CD8-positive, alpha-beta memory T cell (primary cell): ENCODE data around the gene DNMBP. TPM values are rescaled to one million over a fixed set of nuclear protein-coding genes. Genes with fewer than 3 reads are reported as not detected.
"Not testable (repeated sequence)": the region's sequence is repeated elsewhere in the genome, so short reads cannot be mapped to it uniquely, and the experiment has no call there.

Experiments
- CTCF ChIA-PET: fragments of 350-600 bp; sonication (Branson Sonifier 250); formaldehyde crosslinking; loops from one replicate; lab custom pipeline; 2021; ENCODE audit warnings: antibody characterized with exemption; lab: Charles Lee
- POLR2A ChIA-PET: fragments of 350-600 bp; sonication (Branson Sonifier 250); formaldehyde crosslinking; loops from one replicate; lab custom pipeline; 2021; ENCODE audit warnings: antibody characterized with exemption; lab: Charles Lee
- DNase-seq, 5 donors: peaks; one replicate each; pipeline versions ENCODE4 v3.0.0 to v3.0.0-alpha.2; 2020 to 2022; ENCODE audit warnings: mixed read lengths in 1 of 5
- H3K27ac ChIP-seq: one replicate; pipeline ENCODE4 v1.7.0; 2013; ENCODE audit warnings: low read depth, mild to moderate bottlenecking, low read length, moderate library complexity
- H3K27me3 ChIP-seq: 2 replicates; pipeline ENCODE4 v1.7.0; 2013; ENCODE audit warnings: low read length, mild to moderate bottlenecking; ENCODE audit not compliant: insufficient read depth, poor library complexity, severe bottlenecking
- H3K36me3 ChIP-seq: 2 replicates; pipeline ENCODE4 v1.7.0; 2013; ENCODE audit warnings: mild to moderate bottlenecking, low read length, moderate library complexity; ENCODE audit not compliant: insufficient read depth
- H3K4me1 ChIP-seq: 2 replicates; pipeline ENCODE4 v1.7.0; 2013; ENCODE audit warnings: mild to moderate bottlenecking, low read length, moderate library complexity; ENCODE audit not compliant: insufficient read depth
- H3K4me3 ChIP-seq: 2 replicates; pipeline ENCODE4 v1.7.0; 2013; ENCODE audit warnings: mild to moderate bottlenecking, low read length
- H3K9me3 ChIP-seq: 2 replicates; pipeline ENCODE4 v1.7.0; 2013; ENCODE audit warnings: mild to moderate bottlenecking, low read length
- H3K27ac Mint-ChIP-seq, 8 donors: one replicate each; pipeline ENCODE4 v1.8.0; 2020 to 2021; ENCODE audit warnings: mixed read lengths in 8 of 8, mild to moderate bottlenecking in 6 of 8, inconsistent platforms in 3 of 8, moderate library complexity in 3 of 8
- H3K27me3 Mint-ChIP-seq, 2 donors: one replicate each; pipeline ENCODE4 v1.8.0; 2020 to 2021; ENCODE audit warnings: mixed read lengths in 2 of 2, mild to moderate bottlenecking in 1 of 2, moderate library complexity in 1 of 2
- H3K36me3 Mint-ChIP-seq, 3 donors: one replicate each; pipeline ENCODE4 v1.8.0; 2020 to 2021; ENCODE audit warnings: mixed read lengths in 3 of 3, inconsistent platforms in 1 of 3, mild to moderate bottlenecking in 1 of 3
- H3K4me1 Mint-ChIP-seq, 3 donors: one replicate each; pipeline ENCODE4 v1.8.0; 2020 to 2021; ENCODE audit warnings: mixed read lengths in 3 of 3, inconsistent platforms in 1 of 3, mild to moderate bottlenecking in 1 of 3
- H3K4me3 Mint-ChIP-seq, 7 donors: one replicate each; pipeline ENCODE4 v1.8.0; 2020 to 2021; ENCODE audit warnings: mixed read lengths in 7 of 7, mild to moderate bottlenecking in 6 of 7, moderate library complexity in 4 of 7, inconsistent platforms in 2 of 7
- H3K9me3 Mint-ChIP-seq, 5 donors: one replicate each; pipeline ENCODE4 v1.8.0; 2020 to 2022; ENCODE audit warnings: mixed read lengths in 5 of 5, mild to moderate bottlenecking in 3 of 5, moderate library complexity in 2 of 5, inconsistent platforms in 1 of 5
- polyA plus RNA-seq: library from polyadenylated mRNA; unstranded; fragments of 300-500 nt; fragmentation: Illumina TruSeq; gene quantifications from one replicate; pipeline ENCODE4 v1.2.3, GENCODE V29; 2021
- total RNA-seq, 2 experiments: library from RNA; stranded (reverse); gene quantifications; one replicate each; pipeline ENCODE4 v1.2.3, GENCODE V29; 2021

Gene DNMBP
- total and polyA plus RNA-seq, 3 experiments from 2014 or later, result 1.5 to 2.3 (median 2.0) TPM

GRCh38 chr10:99995713-99996112 is 14.0 kb downstream of the DNMBP start:
- Histone ChIP-seq H3K4me1 (peaks cover 13% of the 10 kb centered on the region), H3K27me3 (no peaks in the 10 kb centered on the region), H3K4me3 (no peak overlapping the region), H3K9me3 (no peaks in the 10 kb centered on the region), H3K36me3 (no peaks in the 10 kb centered on the region), H3K27ac (no peak overlapping the region)
- peaks cover 0 to 6% (median 0%) of the 10 kb centered on the region in 3 donors for H3K36me3 Mint-ChIP-seq
- peak overlapping the region in 2 of 8 donors; percentile 38 to 47 for H3K27ac Mint-ChIP-seq
- no peaks in the 10 kb centered on the region for H3K9me3 Mint-ChIP-seq
- H3K4me1 Mint-ChIP-seq, result peaks cover 13 to 18% (median 18%) of the 10 kb centered on the region in 3 donors
- POLR2A ChIA-PET, result no interaction called here
- DNase-seq, result no peak
- H3K4me3 Mint-ChIP-seq, result no peak overlapping the region
- CTCF ChIA-PET, result interaction anchor here (3.6 kb wide), 1 partner anchor 14 kb away, joined by 13 read pairs; the partner anchor contains the start of gene DNMBP
- peaks cover 0 to 1% of the 10 kb centered on the region in 2 donors for H3K27me3 Mint-ChIP-seq

DNA sequence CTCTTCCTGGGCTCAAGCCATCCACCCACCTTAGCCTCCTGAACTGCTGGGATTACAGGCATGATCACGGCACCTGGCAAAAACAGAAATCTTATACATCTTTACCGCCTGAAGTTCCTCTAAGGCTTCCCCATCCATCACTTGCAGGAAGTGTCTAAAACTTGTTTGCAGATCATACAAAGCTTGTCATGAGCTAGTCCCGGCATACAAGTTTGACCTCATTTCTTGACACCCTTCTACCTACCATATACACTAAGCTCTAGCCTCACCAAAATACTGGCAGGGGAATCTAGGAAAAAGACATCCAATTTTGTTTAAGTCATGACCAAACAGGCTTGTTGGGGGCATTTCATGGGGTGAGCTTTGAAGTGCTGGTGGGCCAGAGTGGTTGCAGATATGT is 14.5 kb downstream of the DNMBP start:
- peaks cover 13% of the 10 kb centered on the region for H3K4me1 ChIP-seq
- no peaks in the 10 kb centered on the region for H3K36me3 ChIP-seq
- ChIA-PET POLR2A (no interaction called here), CTCF (interaction anchor here (0.7 to 1.0 kb wide), 2 partner anchors 14 to 20 kb away, joined by 3 read pairs; partner anchors contain the start of gene DNMBP)
- H3K27me3 ChIP-seq, result no peaks in the 10 kb centered on the region
- H3K9me3 Mint-ChIP-seq, result no peaks in the 10 kb centered on the region
- H3K4me1 Mint-ChIP-seq, result peaks cover 13 to 18% (median 18%) of the 10 kb centered on the region in 3 donors
- H3K4me3 Mint-ChIP-seq, result peak overlapping the region in 1 of 7 donors; percentile 10
- H3K27ac ChIP-seq, result no peak overlapping the region
- no peaks in the 10 kb centered on the region for H3K9me3 ChIP-seq
- H3K27me3 Mint-ChIP-seq, result peaks cover 0 to 1% of the 10 kb centered on the region in 2 donors
- no peak overlapping the region for H3K4me3 ChIP-seq
- DNase-seq, result no peak
- H3K27ac Mint-ChIP-seq, result peak overlapping the region in 4 of 8 donors; percentile 20 to 85 (median 42)
- peaks cover 0 to 6% (median 0%) of the 10 kb centered on the region in 3 donors for H3K36me3 Mint-ChIP-seq

DNA sequence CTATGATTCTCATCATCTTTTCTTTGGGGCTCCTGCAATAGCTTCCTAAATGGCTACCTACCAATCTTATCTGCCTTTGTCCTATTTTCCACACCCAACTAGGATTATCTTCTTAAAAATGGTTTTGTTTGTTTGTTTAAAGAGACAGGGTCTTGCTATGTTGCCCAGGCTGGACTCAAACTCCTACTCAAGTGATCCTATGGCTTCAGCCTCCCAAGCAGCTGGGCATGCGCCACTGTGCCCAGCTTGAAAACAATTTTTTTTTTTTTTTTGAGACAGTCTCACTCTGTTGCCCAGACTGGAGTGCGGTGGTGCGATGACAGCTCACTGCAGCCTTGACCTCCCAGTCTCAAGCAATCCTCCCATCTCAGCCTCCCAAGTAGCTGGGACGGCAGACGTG is 14.9 kb downstream of the DNMBP start:
- H3K27ac ChIP-seq, result no peak overlapping the region
- H3K27ac Mint-ChIP-seq, result peak overlapping the region in 4 of 8 donors; percentile 20 to 85 (median 36)
- CTCF ChIA-PET, result interaction anchor here (0.7 to 1.0 kb wide), 2 partner anchors 15 to 20 kb away, joined by 3 read pairs; partner anchors contain the start of gene DNMBP

GRCh38 chr10:99993701-99994689 is 15.8 kb downstream of the DNMBP start:
- H3K27ac ChIP-seq, result no peak overlapping the region
- Mint-ChIP-seq H3K27ac (peak overlapping the region in 5 of 8 donors; percentile 8 to 53 (median 47)), H3K4me1 (peaks cover 13 to 18% (median 18%) of the 10 kb centered on the region in 3 donors), H3K36me3 (peaks cover 0 to 6% (median 0%) of the 10 kb centered on the region in 3 donors), H3K4me3 (peak overlapping the region in 3 of 7 donors; percentile 16 to 54 (median 49)), H3K27me3 (peaks cover 0 to 1% of the 10 kb centered on the region in 2 donors), H3K9me3 (no peaks in the 10 kb centered on the region)
- no peaks in the 10 kb centered on the region for H3K9me3 ChIP-seq
- H3K27me3 ChIP-seq, result no peaks in the 10 kb centered on the region
- POLR2A ChIA-PET, result no interaction called here
- H3K36me3 ChIP-seq, result no peaks in the 10 kb centered on the region
- H3K4me3 ChIP-seq, result no peak overlapping the region
- CTCF ChIA-PET, result interaction anchor here (1.0 to 1.8 kb wide), 3 partner anchors 11 to 16 kb away, joined by 3 to 6 read pairs (median 4); partner anchors contain the start of gene DNMBP
- H3K4me1 ChIP-seq, result peaks cover 13% of the 10 kb centered on the region
- peak in 3 of 5 donors; percentile 42 to 74 (median 68) for DNase-seq

More for the DNA sequence above, 14.9 kb downstream of the DNMBP start:
- H3K36me3 Mint-ChIP-seq, result peaks cover 0 to 6% (median 0%) of the 10 kb centered on the region in 3 donors
- Histone ChIP-seq H3K4me3 (no peak overlapping the region), H3K36me3 (no peaks in the 10 kb centered on the region), H3K9me3 (no peaks in the 10 kb centered on the region), H3K4me1 (peaks cover 13% of the 10 kb centered on the region), H3K27me3 (no peaks in the 10 kb centered on the region)
- no peak overlapping the region for H3K4me3 Mint-ChIP-seq
- H3K27me3 Mint-ChIP-seq, result peaks cover 0 to 1% of the 10 kb centered on the region in 2 donors
- POLR2A ChIA-PET, result no interaction called here
- DNase-seq, result no peak
- H3K4me1 Mint-ChIP-seq, result peaks cover 13 to 18% (median 18%) of the 10 kb centered on the region in 3 donors
- no peaks in the 10 kb centered on the region for H3K9me3 Mint-ChIP-seq

DNA sequence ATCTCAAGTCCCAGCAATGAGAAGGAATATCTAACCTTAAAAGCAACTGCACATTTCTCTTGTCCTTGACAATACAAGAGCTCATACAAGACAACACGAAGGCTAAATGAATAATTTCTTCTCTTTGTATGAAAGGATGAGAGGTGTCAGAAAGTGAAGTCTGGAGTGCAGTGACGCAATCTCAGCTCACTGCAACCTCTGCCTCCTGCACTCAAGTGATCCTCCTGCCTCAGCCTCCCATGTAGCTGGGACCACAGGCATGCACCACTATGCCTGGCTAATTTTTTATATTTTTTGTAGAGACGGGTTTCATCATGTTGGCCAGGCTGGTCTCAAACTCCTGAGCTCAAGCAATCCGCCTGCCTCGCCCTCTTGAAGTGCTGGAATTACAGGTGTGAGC is 24.1 kb downstream of the DNMBP start:
- H3K4me1 Mint-ChIP-seq, H3K27ac ChIP-seq, POLR2A ChIA-PET, H3K36me3 ChIP-seq, H3K36me3 Mint-ChIP-seq, H3K4me3 Mint-ChIP-seq, H3K27ac Mint-ChIP-seq, H3K27me3 ChIP-seq, H3K9me3 ChIP-seq, DNase-seq, H3K9me3 Mint-ChIP-seq, H3K27me3 Mint-ChIP-seq, H3K4me1 ChIP-seq, H3K4me3 ChIP-seq: not testable (repeated sequence)
- CTCF ChIA-PET, result interaction anchor here (2.4 kb wide), 1 partner anchor 24 kb away, joined by 11 read pairs; the partner anchor contains the start of gene DNMBP

DNA sequence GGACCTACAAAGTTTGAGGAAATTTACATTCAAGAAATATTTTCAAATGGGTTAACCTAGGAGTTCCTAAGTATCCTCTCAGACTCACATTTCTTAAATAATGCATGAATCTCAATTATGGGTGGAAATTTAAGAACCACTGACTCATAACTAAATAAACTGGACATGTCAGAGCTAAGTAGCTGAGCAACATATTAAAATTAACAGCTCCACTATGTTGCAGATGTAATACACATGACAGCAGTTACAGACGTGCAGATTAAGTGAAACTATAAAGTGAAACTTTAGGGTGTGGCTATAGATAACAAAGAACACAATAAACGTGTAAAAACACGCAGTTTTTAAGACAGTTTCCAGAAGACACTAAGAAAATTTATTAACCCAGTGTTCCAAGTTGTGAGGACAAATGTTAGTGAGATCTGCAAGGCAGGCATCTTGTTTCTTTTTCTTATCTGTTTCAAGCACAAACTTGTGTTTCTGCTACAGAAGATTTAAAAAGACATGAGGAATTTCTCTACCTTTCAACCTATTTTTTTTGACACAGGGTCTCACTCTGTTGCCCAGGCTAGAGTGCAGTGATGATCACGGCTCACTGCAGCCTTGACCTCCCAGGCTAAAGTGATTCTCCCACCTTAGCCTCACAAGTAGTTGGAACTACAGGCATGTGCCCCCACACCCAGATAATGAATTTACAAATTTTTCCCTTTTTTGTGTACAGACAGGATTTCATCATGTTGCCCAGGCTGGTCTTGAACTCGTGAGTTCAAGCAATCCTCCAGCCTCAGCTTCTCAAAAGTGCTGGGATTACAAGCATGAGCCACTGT is 25.3 kb downstream of the DNMBP start:
- ChIA-PET POLR2A (no interaction called here), CTCF (no interaction called here)
- H3K4me3 ChIP-seq, result no peak overlapping the region

GRCh38 chr10:99983280-99983988 is 26.3 kb downstream of the DNMBP start:
- H3K4me1 ChIP-seq, result no peaks in the 10 kb centered on the region
- peak overlapping the region; percentile 51 for H3K27ac ChIP-seq
- H3K4me3 ChIP-seq, result no peak overlapping the region

More for the DNA sequence above, 25.3 kb downstream of the DNMBP start:
- H3K9me3 Mint-ChIP-seq, result no peaks in the 10 kb centered on the region
- peaks cover 0 to 2% (median 0%) of the 10 kb centered on the region in 3 donors for H3K36me3 Mint-ChIP-seq
- H3K4me3 Mint-ChIP-seq, result no peak overlapping the region
- H3K4me1 ChIP-seq, result no peaks in the 10 kb centered on the region
- peaks cover 3 to 11% (median 4%) of the 10 kb centered on the region in 3 donors for H3K4me1 Mint-ChIP-seq
- no peaks in the 10 kb centered on the region for H3K27me3 Mint-ChIP-seq
- no peaks in the 10 kb centered on the region for H3K27me3 ChIP-seq
- H3K27ac Mint-ChIP-seq, result peak overlapping the region in 1 of 8 donors; percentile 51
- no peaks in the 10 kb centered on the region for H3K9me3 ChIP-seq
- no peaks in the 10 kb centered on the region for H3K36me3 ChIP-seq
- DNase-seq, result no peak
- peak overlapping the region; percentile 51 for H3K27ac ChIP-seq

More at GRCh38 chr10:99983280-99983988, 26.3 kb downstream of the DNMBP start:
- Mint-ChIP-seq H3K36me3 (peaks cover 0 to 2% (median 0%) of the 10 kb centered on the region in 3 donors), H3K27ac (no peak overlapping the region), H3K27me3 (no peaks in the 10 kb centered on the region), H3K4me3 (no peak overlapping the region), H3K9me3 (no peaks in the 10 kb centered on the region), H3K4me1 (peaks cover 3 to 11% (median 4%) of the 10 kb centered on the region in 3 donors)
- ChIA-PET CTCF (interaction anchor here (1.2 kb wide), 2 partner anchors 10 to 138 kb away, joined by 3 to 4 read pairs; no protein-coding TSS in a partner anchor), POLR2A (no interaction called here)
- no peaks in the 10 kb centered on the region for H3K9me3 ChIP-seq
- no peak for DNase-seq
- H3K27me3 ChIP-seq, result no peaks in the 10 kb centered on the region
- H3K36me3 ChIP-seq, result no peaks in the 10 kb centered on the region
